Measurements from ENCODE around the gene DIPK1C.

- TF ChIP-seq CTCF (conservative IDR thresholded peaks at IDR 0.05 in 1 of 2, IDR thresholded peaks at IDR 0.05 in 1 of 2; ENCODE audit: low read depth in 1 of 2, low read length in 2 of 2) (no peak), EZH2 (IDR thresholded peaks at IDR 0.05; ENCODE audit: low read length, missing control alignments) (no peak)
Measured at GRCh38 chr18:74495581-74496507, 38.7 kb upstream of the DIPK1C start, which contains the start of gene CNDP2.

All from fibroblast of lung (primary cell).